ENCODE measurements around the gene PDGFB. TPM values are rescaled to one million over a fixed set of nuclear protein-coding genes. Genes with fewer than 3 reads are reported as not detected.

PDGFB gene
- total and polyA plus RNA-seq, 2 experiments from 2014 or later = 2.5 to 4.3 TPM

GRCh38 chr22:39289975-39290720, 45.4 kb upstream of the PDGFB start:
- Histone ChIP-seq H3K4me3 (no peak overlapping the region), H3K4me2 (no peak overlapping the region), H3K36me3 (replicated peaks; ENCODE audit: insufficient read depth, low read depth) (no peaks in the 10 kb centered on the region), H3K9me2 (replicated peaks; ENCODE audit: insufficient read depth) (no peaks in the 10 kb centered on the region), H3K9me3 (ENCODE audit: low read depth) (no peaks in the 10 kb centered on the region), H3K79me2 (no peaks in the 10 kb centered on the region), H3K27ac (no peak overlapping the region), H4K20me1 (ENCODE audit: insufficient read depth, poor library complexity, severe bottlenecking) (no peaks in the 10 kb centered on the region), H3K27me3 (no peaks in the 10 kb centered on the region), H2AFZ (no peak overlapping the region), H3K4me1 (ENCODE audit: insufficient read depth) (peaks cover 21% of the 10 kb centered on the region)
- WGBS (ENCODE audit: low lambda C conversion rate, missing lambda C conversion rate) = 86% methylated on average over 14 of the region's 16 CpGs
- DNase-seq (ENCODE audit: low spot score) = no peak
- TF ChIP-seq EZH2 (IDR thresholded peaks at IDR 0.05; ENCODE audit: borderline replicate concordance) (no peak), EZH2phosphoT487 (IDR thresholded peaks at IDR 0.05; ENCODE audit: low read depth, severe bottlenecking, unreplicated experiment) (no peak)
- TF ChIP-seq, protein P1, sequence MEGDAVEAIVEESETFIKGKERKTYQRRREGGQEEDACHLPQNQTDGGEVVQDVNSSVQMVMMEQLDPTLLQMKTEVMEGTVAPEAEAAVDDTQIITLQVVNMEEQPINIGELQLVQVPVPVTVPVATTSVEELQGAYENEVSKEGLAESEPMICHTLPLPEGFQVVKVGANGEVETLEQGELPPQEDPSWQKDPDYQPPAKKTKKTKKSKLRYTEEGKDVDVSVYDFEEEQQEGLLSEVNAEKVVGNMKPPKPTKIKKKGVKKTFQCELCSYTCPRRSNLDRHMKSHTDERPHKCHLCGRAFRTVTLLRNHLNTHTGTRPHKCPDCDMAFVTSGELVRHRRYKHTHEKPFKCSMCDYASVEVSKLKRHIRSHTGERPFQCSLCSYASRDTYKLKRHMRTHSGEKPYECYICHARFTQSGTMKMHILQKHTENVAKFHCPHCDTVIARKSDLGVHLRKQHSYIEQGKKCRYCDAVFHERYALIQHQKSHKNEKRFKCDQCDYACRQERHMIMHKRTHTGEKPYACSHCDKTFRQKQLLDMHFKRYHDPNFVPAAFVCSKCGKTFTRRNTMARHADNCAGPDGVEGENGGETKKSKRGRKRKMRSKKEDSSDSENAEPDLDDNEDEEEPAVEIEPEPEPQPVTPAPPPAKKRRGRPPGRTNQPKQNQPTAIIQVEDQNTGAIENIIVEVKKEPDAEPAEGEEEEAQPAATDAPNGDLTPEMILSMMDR (IDR thresholded peaks at IDR 0.05; ENCODE audit: poor library complexity) = no peak

- no peak overlapping the region for H3K4me3 ChIP-seq
- no peaks in the 10 kb centered on the region for H3K9me2 ChIP-seq (replicated peaks; ENCODE audit: insufficient read depth)
- TF ChIP-seq, protein P1 (IDR thresholded peaks at IDR 0.05; ENCODE audit: poor library complexity) = no peak
- no peak for TF ChIP-seq EZH2 (IDR thresholded peaks at IDR 0.05; ENCODE audit: borderline replicate concordance)
- no peak for TF ChIP-seq EZH2phosphoT487 (IDR thresholded peaks at IDR 0.05; ENCODE audit: low read depth, severe bottlenecking, unreplicated experiment)
- H3K36me3 ChIP-seq (replicated peaks; ENCODE audit: insufficient read depth, low read depth) = no peaks in the 10 kb centered on the region
- H2AFZ ChIP-seq = no peak overlapping the region
- WGBS (ENCODE audit: low lambda C conversion rate, missing lambda C conversion rate) = 64% methylated on average over 14 of the region's 14 CpGs
- no peak for DNase-seq (ENCODE audit: low spot score)
- no peak overlapping the region for H3K27ac ChIP-seq
- no peaks in the 10 kb centered on the region for H4K20me1 ChIP-seq (ENCODE audit: insufficient read depth, poor library complexity, severe bottlenecking)
- H3K4me1 ChIP-seq (ENCODE audit: insufficient read depth) = peaks cover 21% of the 10 kb centered on the region
- no peak overlapping the region for H3K4me2 ChIP-seq
- H3K79me2 ChIP-seq = no peaks in the 10 kb centered on the region
- H3K9me3 ChIP-seq (ENCODE audit: low read depth) = no peaks in the 10 kb centered on the region
- H3K27me3 ChIP-seq = no peaks in the 10 kb centered on the region
These were observed 44.8 kb upstream of the PDGFB start for GRCh38 chr22:39289533-39289932.

GRCh38 chr22:39288135-39288898, 43.5 kb upstream of the PDGFB start:
- Histone ChIP-seq H3K36me3 (replicated peaks; ENCODE audit: insufficient read depth, low read depth) (no peaks in the 10 kb centered on the region), H3K27ac (no peak overlapping the region), H3K4me2 (no peak overlapping the region), H3K4me1 (ENCODE audit: insufficient read depth) (peaks cover 21% of the 10 kb centered on the region), H3K27me3 (no peaks in the 10 kb centered on the region), H2AFZ (no peak overlapping the region), H3K9me3 (ENCODE audit: low read depth) (no peaks in the 10 kb centered on the region), H4K20me1 (ENCODE audit: insufficient read depth, poor library complexity, severe bottlenecking) (no peaks in the 10 kb centered on the region), H3K79me2 (no peaks in the 10 kb centered on the region), H3K9me2 (replicated peaks; ENCODE audit: insufficient read depth) (no peaks in the 10 kb centered on the region), H3K4me3 (no peak overlapping the region)
- WGBS (ENCODE audit: low lambda C conversion rate, missing lambda C conversion rate) = 95% methylated on average over 13 of the region's 13 CpGs
- TF ChIP-seq, protein P1 (IDR thresholded peaks at IDR 0.05; ENCODE audit: poor library complexity) = no peak
- TF ChIP-seq EZH2 (IDR thresholded peaks at IDR 0.05; ENCODE audit: borderline replicate concordance) = no peak
- no peak for TF ChIP-seq EZH2phosphoT487 (IDR thresholded peaks at IDR 0.05; ENCODE audit: low read depth, severe bottlenecking, unreplicated experiment)
- no peak for DNase-seq (ENCODE audit: low spot score)

All from hepatocyte (in vitro differentiated cells).